HG03571 (cell line): ENCODE results near the gene LHX1.

Source experiments
- ATAC-seq: cut with Tn5 transposase; IDR thresholded peaks from one replicate; pipeline ENCODE4 v1.9.1; 2021; ENCODE audit not compliant: unreplicated experiment

Gene LHX1

GRCh38 chr17:36921095-36921851 is 16.0 kb upstream of the LHX1 start:
- no peak for ATAC-seq

- ATAC-seq = no peak
Observed at GRCh38 chr17:36922175-36922574, 15.1 kb upstream of the LHX1 start.

GRCh38 chr17:36923814-36924221 is 13.5 kb upstream of the LHX1 start:
- no peak for ATAC-seq

GRCh38 chr17:36926226-36926625 is 11.0 kb upstream of the LHX1 start:
- no peak for ATAC-seq

- no peak for ATAC-seq
Observed at GRCh38 chr17:36926701-36927100, 10.6 kb upstream of the LHX1 start.

GRCh38 chr17:36928471-36929345 is 8.6 kb upstream of the LHX1 start:
- no peak for ATAC-seq

GRCh38 chr17:36929851-36930582 is 7.3 kb upstream of the LHX1 start:
- no peak for ATAC-seq

GRCh38 chr17:36930583-36930900 is 6.7 kb upstream of the LHX1 start:
- ATAC-seq = no peak

GRCh38 chr17:36931096-36931696 is 6.1 kb upstream of the LHX1 start:
- ATAC-seq = no peak

- ATAC-seq = no peak
Observed at GRCh38 chr17:36931697-36932382, 5.4 kb upstream of the LHX1 start.

- no peak for ATAC-seq
Observed at GRCh38 chr17:36932383-36932693, 4.9 kb upstream of the LHX1 start.

GRCh38 chr17:36932694-36933511 is 4.4 kb upstream of the LHX1 start:
- ATAC-seq = no peak

GRCh38 chr17:36933512-36934143 is 3.6 kb upstream of the LHX1 start:
- ATAC-seq = no peak

- ATAC-seq = no peak
Observed at GRCh38 chr17:36934144-36934691, 3.1 kb upstream of the LHX1 start.

- no peak for ATAC-seq
Observed at GRCh38 chr17:36934692-36935630, 2.3 kb upstream of the LHX1 start.

GRCh38 chr17:36935671-36936454 is 1.4 kb upstream of the LHX1 start:
- no peak for ATAC-seq

- no peak for ATAC-seq
Observed at GRCh38 chr17:36936455-36937000, 747 bp upstream of the LHX1 start.
